Hippocampal formation (tissue), 2 donors: ENCODE results near the gene DLX5.
"Not testable (repeated sequence)": the region's sequence is repeated elsewhere in the genome, so short reads cannot be mapped to it uniquely, and the experiment has no call there.

Experiments used
- DNase-seq, 2 donors: peaks; one replicate each; lab custom pipeline; 2025; lab: John Stamatoyannopoulos, UW

Gene DLX5

GRCh38 chr7:97024209-97025129, at the start of gene DLX5:
Gene DLX5 (minus strand): TSS chr7:97024831. CDS start chr7:97024623, 208 bp downstream.
- DNase-seq: peak in 1 of 2 donors; percentile 13

DNA sequence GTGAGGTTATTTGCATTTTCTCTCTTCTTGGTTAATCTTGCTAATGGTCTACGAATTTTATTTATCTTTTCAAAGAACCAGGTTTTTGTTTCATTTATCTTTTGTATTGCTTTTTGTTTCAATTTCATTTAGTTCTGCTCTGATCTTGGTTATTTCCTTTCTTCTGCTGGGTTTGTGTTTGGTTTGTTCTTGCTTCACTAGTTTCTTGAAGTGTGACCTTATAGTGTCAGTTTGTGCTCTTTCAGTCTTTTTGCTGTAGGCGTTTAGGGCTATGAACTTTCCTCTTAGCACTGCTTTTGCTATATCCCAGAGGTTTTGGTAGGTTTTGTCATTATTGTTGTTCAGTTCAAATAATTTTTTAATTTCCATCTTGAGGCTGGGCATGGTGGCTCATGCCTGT, 47.4 kb upstream of the DLX5 start:
- not testable (repeated sequence) for DNase-seq

GRCh38 chr7:97064972-97065587, 40.4 kb upstream of the DLX5 start:
- DNase-seq: no peak

DNA sequence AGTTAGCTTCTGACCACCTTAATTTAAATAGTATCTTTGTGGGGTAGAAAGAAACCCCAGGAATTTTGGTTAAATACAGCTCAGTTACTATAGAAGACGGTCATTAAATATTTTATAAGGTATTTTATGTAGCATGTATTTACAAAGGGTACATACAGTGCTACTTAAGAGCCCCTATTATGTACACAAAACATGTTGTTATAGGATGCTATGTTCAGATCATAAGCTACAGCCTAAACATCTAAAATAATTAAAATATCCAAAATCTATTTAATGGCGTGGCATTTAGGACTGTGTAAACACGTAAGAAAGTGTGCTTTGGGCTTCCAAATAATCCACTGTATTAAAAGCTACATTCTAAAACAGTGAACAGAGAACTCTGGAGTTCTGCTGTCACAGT, 39.4 kb upstream of the DLX5 start:
- DNase-seq: no peak

DNA sequence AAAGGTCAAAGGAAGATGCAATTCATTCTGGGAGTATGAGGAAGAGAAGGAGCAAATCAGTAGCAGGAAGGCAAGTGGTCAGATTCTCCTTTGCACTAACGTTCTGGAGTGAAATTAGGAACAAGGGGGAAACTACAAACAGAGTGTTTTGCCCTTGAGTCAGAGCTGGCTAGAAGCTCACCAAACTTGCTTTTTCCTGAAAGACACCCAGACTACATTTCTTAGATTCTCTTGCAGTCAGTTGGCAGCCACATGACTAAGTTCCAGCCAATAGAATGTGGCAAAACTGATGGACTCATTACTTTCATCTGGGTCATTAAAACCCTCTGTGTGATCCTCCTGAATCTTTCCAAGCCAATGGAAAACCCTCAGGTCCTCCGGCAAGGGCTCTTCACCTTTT, 18.6 kb upstream of the DLX5 start:
- no peak for DNase-seq

DNA sequence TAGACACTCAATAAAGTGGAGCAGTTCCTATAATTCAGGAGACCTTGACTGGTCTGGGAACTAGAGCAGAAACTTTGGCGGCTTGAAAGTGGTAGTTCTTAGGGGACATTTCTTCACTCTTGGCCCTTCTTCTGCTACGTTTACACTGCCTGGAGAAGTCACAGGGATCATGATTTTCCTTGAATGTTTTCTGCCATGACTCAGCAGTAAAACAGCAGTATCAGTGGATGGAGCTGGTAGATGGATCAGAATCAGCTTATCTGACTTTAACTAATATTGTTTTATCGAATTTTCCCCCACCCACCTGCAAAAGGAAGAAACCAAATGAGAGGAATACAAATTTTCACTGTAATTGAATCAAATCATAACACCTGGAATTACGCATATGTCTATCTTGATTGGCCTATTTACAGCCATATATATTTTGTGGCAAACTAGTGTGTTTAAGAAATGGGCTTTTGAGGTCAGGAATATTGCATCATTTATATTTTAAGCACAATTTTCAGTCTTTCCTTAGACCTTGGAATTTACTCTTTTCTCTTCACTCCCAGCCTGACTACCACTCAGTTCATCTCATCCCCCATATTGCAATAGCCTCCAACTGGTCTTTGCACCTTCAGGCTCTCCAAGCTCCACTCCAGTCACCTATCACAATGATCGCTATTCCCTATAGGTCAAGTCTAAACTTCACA, 14.9 kb upstream of the DLX5 start:
- no peak for DNase-seq

- DNase-seq: not testable (repeated sequence)
Observed at GRCh38 chr7:97034213-97034852, 9.7 kb upstream of the DLX5 start.

DNA sequence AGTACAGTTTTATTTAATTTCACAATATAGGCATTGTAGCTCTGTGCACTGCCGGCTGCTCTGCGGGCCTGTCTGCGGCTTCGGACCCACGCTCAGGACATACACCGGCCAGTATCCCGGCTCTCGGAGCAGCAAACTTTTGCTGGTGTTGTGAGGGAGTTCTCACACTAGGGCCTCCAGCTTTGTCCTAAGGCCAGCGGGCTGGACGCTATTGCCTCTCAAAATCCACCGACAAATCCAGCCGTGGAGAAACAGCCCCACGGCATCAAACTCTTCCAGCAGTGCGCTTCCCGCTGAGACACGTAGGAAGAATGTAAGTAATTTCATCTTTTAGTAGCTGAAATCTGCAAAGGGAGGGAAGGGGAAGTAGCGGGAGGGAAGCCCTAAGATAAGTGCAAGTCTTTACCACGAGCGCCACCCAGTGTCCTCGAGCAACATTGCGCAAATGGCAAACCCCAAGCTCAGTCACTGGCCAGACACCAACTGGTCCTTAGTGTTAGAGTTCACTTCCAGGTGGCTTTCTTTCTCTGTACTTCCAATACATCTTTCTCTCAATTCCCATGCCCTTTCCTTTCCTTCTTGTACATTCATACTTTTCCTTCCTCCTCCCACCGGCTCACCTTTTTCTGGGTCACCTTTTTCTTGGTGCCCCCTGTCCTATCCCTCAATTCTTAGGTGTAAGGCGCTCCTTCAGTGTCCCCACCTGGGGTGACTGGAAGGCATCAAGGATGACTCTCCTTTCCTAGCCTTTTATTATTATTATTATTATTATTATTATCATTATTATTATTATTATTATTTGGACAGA, 3.0 kb upstream of the DLX5 start:
- DNase-seq: peak; percentile 66 to 81

GRCh38 chr7:97026715-97027426, 2.2 kb upstream of the DLX5 start:
- peak in 1 of 2 donors; percentile 26 for DNase-seq

DNA sequence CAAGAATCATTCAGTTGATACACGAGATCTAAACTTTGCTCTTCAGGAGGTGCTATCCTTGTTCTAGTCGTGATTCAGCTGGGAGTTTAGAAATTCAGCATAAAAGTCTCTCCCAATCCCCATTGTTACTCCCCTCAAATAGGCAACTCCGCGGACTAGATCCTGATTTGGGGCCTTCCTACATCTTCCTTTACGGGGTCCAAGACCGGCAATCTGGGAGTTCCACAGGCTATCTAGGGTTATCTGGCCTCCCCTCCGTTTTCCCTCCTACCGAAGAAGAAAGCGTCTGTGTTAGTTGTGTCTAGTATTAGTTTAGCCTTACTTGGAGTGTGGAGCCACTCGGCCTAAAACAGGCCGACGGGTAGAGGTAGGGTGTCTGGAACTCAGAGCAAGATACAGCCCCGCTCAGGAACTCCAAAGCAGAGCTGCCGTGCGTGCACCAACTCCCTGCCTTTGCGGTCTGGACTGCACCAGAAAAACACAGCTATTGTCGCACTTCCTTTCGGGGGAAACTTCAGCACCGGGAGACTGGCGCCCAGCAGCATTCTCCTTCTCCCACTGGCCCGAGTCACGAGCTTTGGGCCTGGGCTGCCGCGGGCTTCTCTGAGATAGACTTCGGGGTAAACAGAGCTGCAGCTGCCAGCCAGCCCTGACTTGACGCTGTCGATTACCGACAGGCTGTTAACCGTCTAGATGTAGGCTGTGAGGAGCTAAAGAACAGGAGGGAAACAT, 1.5 kb upstream of the DLX5 start:
- peak in 1 of 2 donors; percentile 35 for DNase-seq

DNA sequence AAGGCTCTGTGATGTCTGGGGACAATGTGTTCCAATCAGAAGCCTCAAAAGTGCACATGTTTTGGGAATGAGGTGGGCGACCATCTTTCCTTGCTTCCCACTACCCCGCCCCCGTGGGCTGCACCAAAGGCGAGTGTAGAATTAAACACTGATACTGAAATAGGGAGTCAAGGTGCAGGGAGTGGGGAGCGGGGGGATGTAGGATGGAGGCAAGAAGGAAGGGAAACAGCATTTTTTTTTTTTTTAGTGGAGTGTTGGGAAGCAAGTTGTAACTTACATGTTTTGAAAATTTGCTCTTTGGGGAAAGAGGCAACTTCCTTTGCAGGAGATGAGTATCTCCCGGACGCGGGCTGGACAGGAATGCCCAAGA, 484 bp upstream of the DLX5 start:
- no peak for DNase-seq

GRCh38 chr7:97022491-97023306, 1.9 kb downstream of the DLX5 start:
- DNase-seq: no peak

DNA sequence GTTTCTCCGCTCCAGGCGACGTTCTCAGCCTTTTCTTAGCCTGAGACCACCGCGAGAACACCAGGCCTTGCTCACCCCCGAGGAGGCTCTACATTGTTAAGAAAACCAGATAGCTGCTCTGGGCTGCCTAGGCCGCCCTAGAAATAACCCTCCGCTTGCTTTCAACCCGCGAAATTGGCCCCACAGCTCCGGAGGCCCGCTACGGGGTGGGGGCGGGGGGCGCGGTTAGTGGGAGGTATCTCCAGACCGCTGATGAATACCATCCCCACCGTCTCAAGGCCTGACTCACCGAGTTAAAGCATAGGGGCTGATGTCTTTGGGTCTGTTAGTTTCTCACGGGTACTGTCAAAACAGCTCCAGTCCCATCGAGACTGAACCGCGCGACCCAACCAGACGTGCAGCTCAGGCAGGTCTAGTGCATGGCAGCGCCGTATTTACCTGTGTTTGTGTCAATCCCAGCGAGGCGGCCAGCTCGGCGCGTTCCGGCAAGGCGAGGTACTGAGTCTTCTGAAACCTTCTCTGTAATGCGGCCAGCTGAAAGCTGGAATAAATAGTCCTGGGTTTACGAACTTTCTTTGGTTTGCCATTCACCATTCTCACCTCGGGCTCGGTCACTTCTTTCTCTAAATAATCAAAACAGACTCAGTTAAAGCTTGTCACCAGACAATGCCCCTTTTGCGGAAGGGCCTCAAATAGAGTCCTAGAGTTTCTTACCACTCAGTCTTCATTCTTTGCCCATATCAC, 2.7 kb downstream of the DLX5 start:
- DNase-seq: no peak

- no peak for DNase-seq
Observed at GRCh38 chr7:97020996-97021746, 3.5 kb downstream of the DLX5 start.

DNA sequence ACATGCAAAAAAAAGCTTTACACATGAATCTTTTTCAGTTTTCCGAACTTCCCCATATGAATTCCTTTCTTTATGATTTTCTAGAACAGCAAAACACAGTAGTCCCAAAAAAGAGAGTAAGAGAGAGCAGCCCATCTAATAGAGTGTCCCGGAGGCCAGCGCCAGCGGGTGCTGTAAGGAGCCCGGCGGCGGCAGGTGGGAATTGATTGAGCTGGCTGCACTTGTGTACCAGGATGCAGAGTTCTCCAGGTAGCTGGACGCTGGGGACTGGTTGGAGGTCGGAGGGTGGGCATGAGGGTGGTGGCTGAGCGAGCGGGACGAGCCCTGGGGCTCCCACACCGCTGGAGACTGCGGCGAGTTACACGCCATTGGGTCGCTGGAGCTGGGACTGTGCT, 4.0 kb downstream of the DLX5 start:
- no peak for DNase-seq

GRCh38 chr7:97019710-97020225, 4.9 kb downstream of the DLX5 start:
- no peak for DNase-seq

DNA sequence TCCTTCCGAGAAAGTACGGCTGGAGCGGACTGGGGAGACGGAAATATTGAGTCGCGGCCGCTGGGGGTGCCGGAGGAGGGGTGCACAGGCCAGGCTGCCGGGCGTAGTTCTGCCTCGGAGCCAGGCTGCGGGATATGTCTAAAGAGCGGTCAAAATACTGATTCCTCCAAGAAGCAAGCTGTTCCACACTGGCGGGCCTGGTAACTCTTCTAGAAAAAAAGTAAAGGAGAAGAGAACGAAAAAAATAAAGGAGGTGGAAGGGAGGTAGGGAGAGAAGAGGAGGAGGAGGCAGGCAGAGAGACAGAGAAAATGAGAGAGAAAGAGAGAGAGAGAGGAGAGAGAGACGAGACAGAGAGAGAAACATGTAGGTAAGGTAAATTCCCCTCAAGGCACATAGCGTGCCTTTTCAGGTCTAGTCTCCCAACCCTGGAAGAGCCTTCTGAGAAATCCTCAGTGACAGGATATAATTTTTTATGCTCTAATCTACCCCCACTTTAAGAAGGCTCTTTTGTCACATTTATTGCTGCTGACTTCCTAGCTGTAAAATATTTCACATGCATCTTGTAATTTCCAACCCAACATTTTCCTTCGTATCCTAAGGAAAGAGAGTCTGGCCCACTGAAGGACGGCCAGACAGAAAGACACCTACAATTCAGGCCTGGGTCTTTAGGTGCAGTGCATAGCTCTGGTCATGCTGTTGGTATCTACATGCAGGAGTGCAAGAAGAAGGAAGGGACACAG, 5.7 kb downstream of the DLX5 start:
- no peak for DNase-seq
